Measurements from ENCODE around the gene BCAS4. TPM values are rescaled to one million over a fixed set of nuclear protein-coding genes. Genes with fewer than 3 reads are reported as not detected.
A peak's percentile ranks its signal among the peaks of the same experiment; 100 is the strongest.

Gene BCAS4
- total RNA-seq, 1 experiment from 2014 or later, result 25.8 TPM

GRCh38 chr20:50916257-50916656, 121.4 kb downstream of the BCAS4 start:
- Mint-ChIP-seq H3K27me3 (ENCODE audit: low read depth) (no peaks in the 10 kb centered on the region), H3K27ac (no peak overlapping the region; the same call in 1 of the 2 replicates), H3K4me1 (peaks cover 74% of the 10 kb centered on the region), H3K9me3 (no peaks in the 10 kb centered on the region), H3K4me3 (no peak overlapping the region), H3K36me3 (peaks cover 18% of the 10 kb centered on the region)
- DNase-seq (ENCODE audit: low spot score) (no peak), ATAC-seq (peak; percentile 46)
- ChIA-PET POLR2A (interaction anchor here (0.8 kb wide), 1 partner anchor 15 kb away, joined by 3 read pairs; the partner anchor contains the start of gene ADNP), CTCF (interaction anchor here (1.1 to 3.9 kb wide), 5 partner anchors 14 to 166 kb away, joined by 3 to 27 read pairs (median 8); partner anchors contain the start of genes ADNP and BCAS4)
- TF ChIP-seq USF1 (CRISPR knock-in tag; IDR thresholded peaks at IDR 0.05) (0 out of 2 replicates have a peak, but pooled peaks have one; percentile 23), ZMAT4 (CRISPR knock-in tag; IDR thresholded peaks at IDR 0.05) (no peak), USF2 (CRISPR knock-in tag; IDR thresholded peaks at IDR 0.05) (peak; percentile 45; the same call in 1 of the 2 replicates)

GRCh38 chr20:50916934-50917333, 122.1 kb downstream of the BCAS4 start:
- Mint-ChIP-seq H3K9me3 (no peaks in the 10 kb centered on the region), H3K27me3 (ENCODE audit: low read depth) (no peaks in the 10 kb centered on the region), H3K27ac (peak overlapping the region; percentile 83), H3K4me1 (peaks cover 75% of the 10 kb centered on the region), H3K36me3 (peaks cover 12% of the 10 kb centered on the region), H3K4me3 (peak overlapping the region; percentile 5; the same call in 1 of the 2 replicates)
- ATAC-seq (no peak), DNase-seq (ENCODE audit: low spot score) (no peak)
- CTCF ChIA-PET, result interaction anchor here (0.9 to 3.9 kb wide), 6 partner anchors 13 to 281 kb away, joined by 3 to 27 read pairs (median 6); partner anchors contain the start of genes ADNP and BCAS4
- POLR2A ChIA-PET, result interaction anchor here (0.7 to 1.4 kb wide), 2 partner anchors 13 to 14 kb away, joined by 3 to 4 read pairs; partner anchors contain the start of gene ADNP
- no peak for TF ChIP-seq ZMAT4 (CRISPR knock-in tag; IDR thresholded peaks at IDR 0.05)
- no peak for TF ChIP-seq NR2C2 (CRISPR knock-in tag; IDR thresholded peaks at IDR 0.05)
- no peak for TF ChIP-seq ZNF138 (CRISPR knock-in tag; conservative IDR thresholded peaks at IDR 0.05)
- TF ChIP-seq CDX4 (CRISPR knock-in tag; IDR thresholded peaks at IDR 0.05; ENCODE audit: borderline replicate concordance), result no peak
- TF ChIP-seq ETV6 (CRISPR knock-in tag; IDR thresholded peaks at IDR 0.05), result no peak
- no peak for TF ChIP-seq JAZF1 (CRISPR knock-in tag; IDR thresholded peaks at IDR 0.05)
- TF ChIP-seq SMAD4 (CRISPR knock-in tag; IDR thresholded peaks at IDR 0.05), result no peak
- TF ChIP-seq NFE2L1 (CRISPR knock-in tag; IDR thresholded peaks at IDR 0.05), result no peak

GRCh38 chr20:50918403-50918802, 123.5 kb downstream of the BCAS4 start:
- H3K36me3 Mint-ChIP-seq, result peaks cover 20% of the 10 kb centered on the region
- no peaks in the 10 kb centered on the region for H3K27me3 Mint-ChIP-seq (ENCODE audit: low read depth)
- no peak for TF ChIP-seq ZNF532 (CRISPR knock-in tag; IDR thresholded peaks at IDR 0.05; ENCODE audit: borderline replicate concordance)
- no peak overlapping the region for H3K4me3 Mint-ChIP-seq
- DNase-seq (ENCODE audit: low spot score) (no peak), ATAC-seq (no peak)
- H3K27ac Mint-ChIP-seq, result peak overlapping the region; percentile 78; the same call in 1 of the 2 replicates
- POLR2A ChIA-PET, result no interaction called here
- CTCF ChIA-PET, result interaction anchor here (1.3 to 2.6 kb wide), 2 partner anchors 11 to 124 kb away, joined by 5 to 17 read pairs; partner anchors contain the start of gene BCAS4
- peaks cover 81% of the 10 kb centered on the region for H3K4me1 Mint-ChIP-seq
- no peaks in the 10 kb centered on the region for H3K9me3 Mint-ChIP-seq
